Left ventricle myocardium superior (tissue), 1 donor: Measurements from ENCODE around the gene CGB3. TPM values are rescaled to one million over a fixed set of nuclear protein-coding genes. Genes with fewer than 3 reads are reported as not detected.

Experiments
- ATAC-seq: fragments of 200-7000 bp; cut with Tn5 transposase; one replicate; pipeline ENCODE4 v1.9.1; 2020; ENCODE audit warnings: mild to moderate bottlenecking, moderate library complexity
- DNase-seq: peaks from one replicate; pipeline ENCODE4 v3.0.0-alpha.2; 2020
- intact Hi-C: fragments of 100-400 bp; cut with micrococcal nuclease; formaldehyde crosslinking; loops from one replicate; pipeline ENCODE4 v1.11.0; 2022
- microRNA-seq: library from miRNA; unstranded; fragments of <30 nt; microRNA quantifications from one replicate; pipeline ENCODE4 v1.2.0, GENCODE V29; 2020; ENCODE audit warnings: borderline number of aligned reads
- total RNA-seq: library from RNA; stranded (reverse); fragmentation: NEBNext Ultra II Directional; extraction: Animal tissue kit (Norgen Biotek cat#: 25700); gene quantifications from one replicate; pipeline ENCODE4 v1.2.1, GENCODE V29; 2021
- donor health status: DM: no; HTN: yes; CAD: no; lungs with severe emphysema.

CGB3 gene
- total RNA-seq, 1 donor from 2014 or later = not detected

- ATAC-seq = peak; percentile 2
Measured at GRCh38 chr19:48992581-48993174, 31.5 kb downstream of the CGB3 start.

GRCh38 chr19:48991873-48992580 is 32.1 kb downstream of the CGB3 start:
- intact Hi-C loops = no loop called here
- DNase-seq (peak; percentile 61), ATAC-seq (peak; percentile 60)

More at GRCh38 chr19:48992581-48993174, 31.5 kb downstream of the CGB3 start:
- DNase-seq = no peak
- intact Hi-C loops = no loop called here

GRCh38 chr19:48991011-48991609 is 33.0 kb downstream of the CGB3 start:
- intact Hi-C loops = no loop called here
- no peak for ATAC-seq
- no peak for DNase-seq

GRCh38 chr19:48990400-48990799 is 33.7 kb downstream of the CGB3 start:
- DNase-seq = no peak
- intact Hi-C loops = no loop called here
- no peak for ATAC-seq

GRCh38 chr19:48989701-48990291 is 34.3 kb downstream of the CGB3 start:
- intact Hi-C loops = no loop called here
- ATAC-seq = peak; percentile 7
- peak; percentile 63 for DNase-seq

GRCh38 chr19:48988860-48989259 is 35.3 kb downstream of the CGB3 start:
- DNase-seq = no peak
- ATAC-seq = no peak
- intact Hi-C loops = no loop called here

- DNase-seq (no peak), ATAC-seq (no peak)
- intact Hi-C loops = no loop called here
Measured at GRCh38 chr19:48988286-48988685, 35.8 kb downstream of the CGB3 start.

GRCh38 chr19:48987323-48987722 is 36.8 kb downstream of the CGB3 start:
- ATAC-seq = no peak
- no peak for DNase-seq
- intact Hi-C loops = no loop called here

GRCh38 chr19:48986211-48986610 is 37.9 kb downstream of the CGB3 start:
- ATAC-seq (no peak), DNase-seq (no peak)
- intact Hi-C loops = no loop called here

GRCh38 chr19:48985711-48986110 is 38.4 kb downstream of the CGB3 start:
- intact Hi-C loops = no loop called here
- DNase-seq (no peak), ATAC-seq (no peak)

GRCh38 chr19:48982280-48982679 is 41.9 kb downstream of the CGB3 start:
- DNase-seq (no peak), ATAC-seq (no peak)
- intact Hi-C loops = no loop called here

- ATAC-seq = no peak
- DNase-seq = no peak
- intact Hi-C loops = no loop called here
Measured at GRCh38 chr19:48977061-48977460, 47.1 kb downstream of the CGB3 start.

- intact Hi-C loops = no loop called here
- DNase-seq (no peak), ATAC-seq (no peak)
Measured at GRCh38 chr19:48975947-48976847, 47.9 kb downstream of the CGB3 start.

Small RNAs within 50 kb of the gene (microRNA-seq; reads per million reads assigned to microRNA genes)
- not detected for gene MIR6798

Other genes starting within 250 kb of the CGB3 start
- gene BCAT2, start 213.3 kb downstream of the CGB3 start, total RNA-seq = 64.6 TPM
- 1.2 TPM for gene HSD17B14, start 187.8 kb downstream of the CGB3 start, total RNA-seq
- gene PLEKHA4, start 155.7 kb downstream of the CGB3 start, total RNA-seq = 22.2 TPM
- gene PPP1R15A, start 151.9 kb downstream of the CGB3 start, total RNA-seq = 63.0 TPM
- gene TULP2, start 125.6 kb downstream of the CGB3 start, total RNA-seq = not detected
- gene NUCB1, start 124.0 kb downstream of the CGB3 start, total RNA-seq = 265 TPM
- not detected for gene DHDH, start 90.6 kb downstream of the CGB3 start, total RNA-seq
- gene BAX, start 69.5 kb downstream of the CGB3 start, total RNA-seq = 22.0 TPM
- gene FTL, start 59.0 kb downstream of the CGB3 start, total RNA-seq = 684 TPM
- gene GYS1, start 31.0 kb downstream of the CGB3 start, total RNA-seq = 103 TPM
- gene RUVBL2, start 30.4 kb downstream of the CGB3 start, total RNA-seq = 44.4 TPM
- gene LHB, start 7.2 kb downstream of the CGB3 start, total RNA-seq = not detected
- not detected for gene CGB2, start 7.6 kb upstream of the CGB3 start, total RNA-seq
- gene CGB1, start 12.6 kb upstream of the CGB3 start, total RNA-seq = not detected
- gene CGB5, start 19.5 kb upstream of the CGB3 start, total RNA-seq = not detected
- gene CGB8, start 24.8 kb upstream of the CGB3 start, total RNA-seq = not detected
- not detected for gene CGB7, start 33.4 kb upstream of the CGB3 start, total RNA-seq
- gene NTF4, start 40.5 kb upstream of the CGB3 start, total RNA-seq = not detected
- gene KCNA7, start 48.4 kb upstream of the CGB3 start, total RNA-seq = 0.42 TPM
- 139 TPM for gene SNRNP70, start 61.1 kb upstream of the CGB3 start, total RNA-seq
- gene LIN7B, start 90.0 kb upstream of the CGB3 start, total RNA-seq = 19.8 TPM
- gene C19orf73, start 94.8 kb upstream of the CGB3 start, total RNA-seq = 1.2 TPM
- 4.0 TPM for gene PPFIA3, start 95.2 kb upstream of the CGB3 start, total RNA-seq
- gene HRC, start 131.1 kb upstream of the CGB3 start, total RNA-seq = 868 TPM
- gene TRPM4, start 133.5 kb upstream of the CGB3 start, total RNA-seq = 26.6 TPM